ENCODE results near the gene KATNB1. TPM values are rescaled to one million over a fixed set of nuclear protein-coding genes. Genes with fewer than 3 reads are reported as not detected.

The KATNB1 gene
- total and polyA plus RNA-seq, 2 experiments from 2014 or later: 31.4 to 65.9 TPM

- no peak overlapping the region for H3K4me2 ChIP-seq
- Mint-ChIP-seq H3K27ac (no peak overlapping the region), H3K36me3 (ENCODE audit: low read depth) (no peaks in the 10 kb centered on the region), H3K4me1 (no peaks in the 10 kb centered on the region), H3K4me3 (no peak overlapping the region), H3K27me3 (ENCODE audit: insufficient read depth, low read depth, poor library complexity) (peaks cover 5% of the 10 kb centered on the region), H3K9me3 (no peaks in the 10 kb centered on the region)
- H3K27ac ChIP-seq (ENCODE audit: low read depth): no peak overlapping the region
- no peaks in the 10 kb centered on the region for H3K9me2 ChIP-seq (ENCODE audit: insufficient read depth)
- H2AFZ ChIP-seq: no peak overlapping the region
- H3K79me2 ChIP-seq (replicated peaks; ENCODE audit: insufficient read depth): no peaks in the 10 kb centered on the region
- DNase-seq (ENCODE audit: low spot score): no peak
- H4K20me1 ChIP-seq (replicated peaks; ENCODE audit: insufficient read depth): no peaks in the 10 kb centered on the region
- H3K36me3 ChIP-seq (ENCODE audit: insufficient read depth): no peaks in the 10 kb centered on the region
- no peak overlapping the region for H3K4me3 ChIP-seq
- no peaks in the 10 kb centered on the region for H3K27me3 ChIP-seq (ENCODE audit: insufficient read depth)
- H3F3A ChIP-seq (replicated peaks; ENCODE audit: low read depth): no peaks in the 10 kb centered on the region
- H3K4me1 ChIP-seq (ENCODE audit: insufficient read depth): no peaks in the 10 kb centered on the region
- no peak for TF ChIP-seq ETS1 (IDR thresholded peaks at IDR 0.05)
- TF ChIP-seq CREB1 (CRISPR knock-in tag; IDR thresholded peaks at IDR 0.05; ENCODE audit: low read depth): no peak
- TF ChIP-seq JUNB (IDR thresholded peaks at IDR 0.05; ENCODE audit: unreplicated experiment): no peak
- no peak for TF ChIP-seq CTCF (conservative IDR thresholded peaks at IDR 0.05; ENCODE audit: low read depth in 2 of 2)
- no peak for TF ChIP-seq ZNF462 (CRISPR knock-in tag; IDR thresholded peaks at IDR 0.05)
- TF ChIP-seq POLR2AphosphoS5 (IDR thresholded peaks at IDR 0.05; ENCODE audit: low read depth): no peak
- TF ChIP-seq EZH2 (IDR thresholded peaks at IDR 0.05; ENCODE audit: low read depth, unreplicated experiment): no peak
- TF ChIP-seq EZH2phosphoT487 (IDR thresholded peaks at IDR 0.05; ENCODE audit: unreplicated experiment): no peak
- TF ChIP-seq ZNF331 (CRISPR knock-in tag; IDR thresholded peaks at IDR 0.05; ENCODE audit: low read depth): no peak
- no peak for TF ChIP-seq STAT1 (IDR thresholded peaks at IDR 0.05; ENCODE audit: unreplicated experiment)
- no peak for TF ChIP-seq NANOG (IDR thresholded peaks at IDR 0.05; ENCODE audit: borderline replicate concordance)
- TF ChIP-seq ZNF114 (CRISPR knock-in tag; IDR thresholded peaks at IDR 0.05): no peak
- no peak for TF ChIP-seq REST (IDR thresholded peaks at IDR 0.05; ENCODE audit: unreplicated experiment)
- ATAC-seq: no peak
Measured at GRCh38 chr16:57714047-57714446, 21.5 kb upstream of the KATNB1 start.

All from GM23338 (cell line).